Measurements from ENCODE around the gene CCDC183.
"Not testable (repeated sequence)": the region's sequence is repeated elsewhere in the genome, so short reads cannot be mapped to it uniquely, and the experiment has no call there.

The CCDC183 gene

GRCh38 chr9:136777359-136777758 is 18.8 kb upstream of the CCDC183 start:
- H3K4me3 ChIP-seq, result no peak overlapping the region
- H3K27ac ChIP-seq, result no peak overlapping the region
- TF ChIP-seq, protein P1, sequence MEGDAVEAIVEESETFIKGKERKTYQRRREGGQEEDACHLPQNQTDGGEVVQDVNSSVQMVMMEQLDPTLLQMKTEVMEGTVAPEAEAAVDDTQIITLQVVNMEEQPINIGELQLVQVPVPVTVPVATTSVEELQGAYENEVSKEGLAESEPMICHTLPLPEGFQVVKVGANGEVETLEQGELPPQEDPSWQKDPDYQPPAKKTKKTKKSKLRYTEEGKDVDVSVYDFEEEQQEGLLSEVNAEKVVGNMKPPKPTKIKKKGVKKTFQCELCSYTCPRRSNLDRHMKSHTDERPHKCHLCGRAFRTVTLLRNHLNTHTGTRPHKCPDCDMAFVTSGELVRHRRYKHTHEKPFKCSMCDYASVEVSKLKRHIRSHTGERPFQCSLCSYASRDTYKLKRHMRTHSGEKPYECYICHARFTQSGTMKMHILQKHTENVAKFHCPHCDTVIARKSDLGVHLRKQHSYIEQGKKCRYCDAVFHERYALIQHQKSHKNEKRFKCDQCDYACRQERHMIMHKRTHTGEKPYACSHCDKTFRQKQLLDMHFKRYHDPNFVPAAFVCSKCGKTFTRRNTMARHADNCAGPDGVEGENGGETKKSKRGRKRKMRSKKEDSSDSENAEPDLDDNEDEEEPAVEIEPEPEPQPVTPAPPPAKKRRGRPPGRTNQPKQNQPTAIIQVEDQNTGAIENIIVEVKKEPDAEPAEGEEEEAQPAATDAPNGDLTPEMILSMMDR (IDR thresholded peaks at IDR 0.05), result no peak
- DNase-seq (ENCODE audit: low spot score), result no peak

GRCh38 chr9:136779808-136780207 is 16.3 kb upstream of the CCDC183 start:
- DNase-seq (ENCODE audit: low spot score), result no peak
- Histone ChIP-seq H3K4me3 (no peak overlapping the region), H3K27ac (no peak overlapping the region)
- TF ChIP-seq, protein P1 (IDR thresholded peaks at IDR 0.05), result no peak

DNA sequence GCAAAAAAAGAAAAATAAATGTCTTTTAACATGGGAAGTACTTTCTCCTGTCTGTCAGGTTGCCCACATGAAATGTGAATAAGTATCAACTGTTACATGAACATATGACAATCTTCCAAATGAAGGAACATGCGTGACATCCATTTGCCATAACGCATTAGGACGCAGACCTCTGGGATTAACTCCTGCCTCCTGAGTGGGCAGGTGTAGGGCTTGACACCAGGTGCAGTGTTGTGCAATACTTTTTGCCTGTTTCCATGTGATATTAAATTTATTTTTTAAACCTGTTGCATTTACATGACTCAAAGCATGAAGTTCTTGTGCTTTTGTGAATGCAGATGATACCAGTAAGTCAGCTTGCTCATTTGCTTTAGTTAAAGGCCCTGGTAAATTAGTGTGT is 13.7 kb upstream of the CCDC183 start:
- H3K27ac ChIP-seq, result no peak overlapping the region
- no peak overlapping the region for H3K4me3 ChIP-seq
- TF ChIP-seq, protein P1 (IDR thresholded peaks at IDR 0.05), result no peak
- no peak for DNase-seq (ENCODE audit: low spot score)

- H3K27ac ChIP-seq, result no peak overlapping the region
- TF ChIP-seq, protein P1 (IDR thresholded peaks at IDR 0.05), result no peak
- H3K4me3 ChIP-seq, result no peak overlapping the region
- no peak for DNase-seq (ENCODE audit: low spot score)
Measured at GRCh38 chr9:136784249-136784996, 11.7 kb upstream of the CCDC183 start.

GRCh38 chr9:136784997-136785361 is 11.2 kb upstream of the CCDC183 start:
- TF ChIP-seq, protein P1 (IDR thresholded peaks at IDR 0.05), result no peak
- no peak for DNase-seq (ENCODE audit: low spot score)
- Histone ChIP-seq H3K27ac (no peak overlapping the region), H3K4me3 (no peak overlapping the region)

GRCh38 chr9:136785565-136786355 is 10.4 kb upstream of the CCDC183 start:
- H3K27ac ChIP-seq, H3K4me3 ChIP-seq: not testable (repeated sequence)

GRCh38 chr9:136786451-136786850 is 9.7 kb upstream of the CCDC183 start:
- TF ChIP-seq, protein P1 (IDR thresholded peaks at IDR 0.05), result no peak
- DNase-seq (ENCODE audit: low spot score), result no peak
- no peak overlapping the region for H3K27ac ChIP-seq
- no peak overlapping the region for H3K4me3 ChIP-seq

More at GRCh38 chr9:136785565-136786355, 10.4 kb upstream of the CCDC183 start:
- DNase-seq (ENCODE audit: low spot score), result not testable (repeated sequence)

DNA sequence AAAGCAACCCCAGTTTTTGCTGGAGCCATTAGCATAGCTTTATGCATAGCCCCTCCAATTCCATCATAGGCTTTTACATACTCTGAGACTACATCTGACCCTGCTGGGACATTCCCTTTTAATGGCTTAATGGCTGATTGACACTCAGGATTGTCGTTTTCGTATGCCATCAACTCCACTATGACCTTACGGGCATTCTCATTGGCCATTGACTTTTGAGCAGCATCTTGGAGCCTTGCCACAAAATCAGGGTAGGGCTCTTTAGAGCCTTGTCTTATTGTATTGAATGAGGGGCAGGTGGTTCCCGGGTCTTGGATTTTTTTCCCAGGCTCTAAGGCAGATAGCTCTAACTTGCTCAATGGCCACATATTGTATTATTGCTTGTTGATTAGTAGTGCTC is 9.2 kb upstream of the CCDC183 start:
- not testable (repeated sequence) for H3K27ac ChIP-seq; DNase-seq (ENCODE audit: low spot score); H3K4me3 ChIP-seq

Measured in coronary artery (tissue), 2 donors.